NCI-H69 (cell line): ENCODE measurements around the gene BMF.

Source experiments
- DNase-seq: peaks from one replicate; lab custom pipeline; 2025; lab: John Stamatoyannopoulos, UW

BMF gene

DNA sequence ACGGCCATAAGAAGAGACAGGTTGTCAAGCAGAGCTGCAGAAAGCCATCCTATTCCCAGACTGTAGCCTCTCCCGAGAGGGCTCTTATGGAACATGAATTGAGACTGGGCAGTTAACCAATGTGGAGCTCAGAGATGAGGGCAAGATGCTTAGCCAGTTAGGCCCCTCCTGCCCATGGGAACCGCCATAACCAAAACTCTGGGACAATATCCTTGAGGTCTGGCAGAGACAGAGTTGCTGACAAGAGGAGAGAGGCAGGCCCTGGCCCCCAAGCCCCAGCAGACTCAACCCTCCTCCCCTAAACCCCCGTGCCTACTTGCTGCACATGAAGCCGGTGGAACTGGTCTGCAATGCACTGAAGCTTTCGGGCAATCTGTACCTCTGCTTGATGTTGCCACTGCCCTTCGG lies 4.8 kb downstream of the BMF start:
- DNase-seq: peak; percentile 84

DNA sequence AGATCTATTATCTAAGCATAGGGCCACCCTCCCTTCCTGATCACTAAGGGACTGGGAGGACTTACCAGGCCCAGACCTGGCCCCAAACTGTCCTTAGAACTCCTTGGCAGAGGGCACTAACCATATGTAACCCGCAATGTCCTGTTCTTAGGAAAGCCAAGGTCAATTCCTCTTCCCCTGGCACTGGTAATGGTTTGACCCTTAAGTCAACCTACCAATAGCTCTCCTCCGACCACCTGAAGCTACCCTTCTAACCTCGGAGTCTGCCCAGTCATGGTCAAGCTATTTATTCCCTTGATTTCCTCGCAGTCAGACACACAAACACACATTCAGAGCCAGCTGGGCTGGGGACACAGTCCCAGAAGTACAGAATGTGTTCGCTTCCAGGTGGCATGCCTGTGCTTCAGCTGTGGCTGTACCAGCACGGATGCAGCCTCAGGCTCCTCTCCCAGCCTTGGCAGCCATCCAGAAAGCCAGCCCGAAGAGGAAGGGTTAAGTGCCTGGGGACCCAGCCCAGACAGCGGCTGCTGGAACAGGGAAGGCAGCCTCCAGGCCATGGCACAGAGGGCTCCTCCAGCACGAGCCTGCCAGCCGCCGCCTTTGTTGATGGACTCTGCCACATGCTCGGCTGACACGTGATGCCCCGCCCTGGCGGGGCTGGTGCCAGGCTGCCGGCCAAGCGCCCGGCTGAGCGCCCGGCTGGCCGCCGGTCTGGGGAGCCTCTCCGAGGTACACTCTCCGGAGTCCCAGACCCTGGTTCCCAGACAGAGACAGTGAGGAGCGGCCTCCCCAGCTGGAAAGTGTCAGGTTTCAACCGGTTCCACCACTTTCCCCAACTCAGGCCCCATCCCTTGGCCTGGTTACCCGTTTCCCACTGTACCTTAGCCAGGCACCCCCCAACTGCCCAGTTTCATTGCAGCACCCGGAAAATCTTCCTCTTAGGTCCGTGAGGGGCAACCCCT lies 5.5 kb downstream of the BMF start:
- DNase-seq: peak; percentile 99

DNA sequence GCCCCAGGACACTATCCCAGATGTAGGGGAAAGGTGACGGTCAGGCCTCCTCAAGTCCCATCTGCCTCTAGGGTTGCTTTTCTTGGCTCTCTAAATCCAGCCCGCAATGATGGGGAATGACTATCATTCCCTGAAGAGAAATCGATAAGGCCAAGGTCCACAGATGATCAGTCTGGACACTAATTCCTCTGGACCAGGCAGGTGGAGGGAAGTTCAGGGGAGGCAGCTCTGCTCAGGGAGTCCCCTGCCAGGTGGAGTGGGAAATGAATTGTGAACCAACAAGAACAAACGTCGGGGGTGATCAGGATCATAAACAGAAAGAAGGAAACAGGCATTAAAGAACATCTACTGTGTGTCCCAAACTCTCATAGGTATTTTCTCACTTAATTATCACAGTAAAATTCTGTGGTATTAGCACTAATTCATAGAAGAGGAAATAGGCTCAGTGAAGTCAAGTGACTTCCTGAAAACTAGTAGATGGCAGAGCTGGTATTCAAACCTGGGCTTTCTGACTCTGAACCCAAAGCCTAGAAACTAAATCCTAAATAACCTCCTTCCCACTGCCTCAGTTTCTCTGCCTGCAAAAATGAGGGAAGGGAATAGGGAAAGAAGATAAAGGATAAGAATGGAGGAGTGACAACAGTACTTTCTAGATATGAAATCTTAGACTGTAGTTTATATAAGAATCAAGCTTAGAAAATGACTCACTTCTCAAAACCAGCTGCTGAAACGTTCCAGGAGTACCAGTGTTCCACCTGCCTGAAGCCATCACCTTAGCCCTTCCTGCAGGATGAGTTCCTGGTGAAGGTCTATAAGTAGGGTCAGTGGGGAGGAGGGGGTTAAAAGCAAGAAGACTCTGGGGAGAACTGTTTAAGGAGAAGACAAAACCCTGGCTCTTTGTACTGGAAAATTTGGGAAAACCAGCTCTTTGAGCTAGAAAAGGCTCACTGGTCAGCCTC lies 7.5 kb downstream of the BMF start:
- DNase-seq: no peak

DNA sequence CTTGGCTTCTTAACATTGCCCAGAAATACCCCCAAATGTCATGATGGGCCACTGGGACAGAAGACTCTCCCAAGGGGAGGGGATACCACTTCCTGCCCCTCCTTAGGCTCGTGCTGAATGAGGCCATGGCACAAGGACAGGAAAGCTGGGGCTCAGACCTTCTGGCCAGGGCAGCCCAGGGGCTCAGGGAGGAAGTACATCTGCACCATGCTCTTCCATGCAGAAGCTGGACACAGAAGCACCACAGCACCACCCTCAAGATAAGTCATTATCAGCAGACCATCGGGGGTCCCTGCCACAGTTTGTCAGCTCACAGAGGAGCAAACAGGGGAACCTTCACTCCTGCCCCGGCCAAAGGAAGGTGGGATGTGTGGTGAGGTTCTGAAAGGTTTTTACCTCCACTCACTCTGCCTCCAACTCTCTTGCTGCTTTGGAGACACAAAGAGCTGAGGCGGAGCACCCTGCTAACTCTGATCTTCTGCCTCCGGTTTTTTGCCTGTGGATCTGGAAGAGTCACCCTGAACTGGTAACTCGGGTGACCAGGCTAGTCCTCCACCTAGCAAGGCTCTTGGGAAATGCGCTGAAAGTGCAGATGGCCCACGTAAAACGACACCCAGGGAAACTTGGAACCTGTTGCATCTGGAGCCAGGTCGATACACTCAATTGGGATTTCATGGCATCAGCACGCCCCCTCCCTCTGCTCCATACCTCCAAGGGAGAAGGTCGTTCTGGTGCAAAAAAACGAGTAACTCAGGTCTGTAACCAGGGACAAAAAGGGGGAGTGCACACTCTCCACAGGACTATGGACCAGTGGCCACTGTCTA lies 8.3 kb downstream of the BMF start:
- peak; percentile 65 for DNase-seq

DNA sequence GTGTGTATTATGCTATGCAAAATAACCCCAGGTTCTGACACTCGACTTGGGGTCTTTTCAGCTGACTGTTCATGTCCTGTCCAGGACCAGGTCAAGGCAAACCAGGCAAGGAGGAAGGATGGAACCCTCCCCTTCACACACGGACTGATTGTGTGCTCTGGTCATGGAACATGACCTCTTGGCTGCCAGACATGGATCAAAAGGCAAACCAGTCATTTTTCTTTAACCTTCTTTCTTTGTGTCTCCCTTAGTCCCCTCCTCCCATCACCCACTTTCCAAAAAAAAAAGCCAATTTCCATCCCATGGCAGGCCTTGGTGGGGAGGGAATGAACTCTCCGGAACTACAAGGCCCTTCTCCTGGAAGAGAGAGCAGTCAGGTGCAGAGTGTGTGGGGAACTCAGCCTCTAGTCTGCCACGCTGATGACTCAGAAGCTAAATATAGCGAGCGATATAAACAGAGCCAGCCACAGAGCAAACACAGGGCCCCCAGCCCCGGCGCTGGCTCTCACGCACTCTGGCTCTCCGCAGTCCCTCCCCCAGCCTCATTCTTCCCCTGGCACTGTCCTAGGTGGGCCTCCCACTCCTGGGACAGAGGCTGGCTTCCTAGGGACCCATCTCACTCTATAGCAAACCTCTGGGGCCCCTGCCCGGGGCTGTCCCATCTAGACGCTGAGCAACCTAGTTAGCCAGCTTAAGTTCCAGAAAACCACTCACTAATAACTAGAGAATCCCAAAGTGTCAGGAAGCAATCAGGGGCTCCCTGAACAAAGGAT lies 10.0 kb downstream of the BMF start:
- DNase-seq: peak; percentile 94

DNA sequence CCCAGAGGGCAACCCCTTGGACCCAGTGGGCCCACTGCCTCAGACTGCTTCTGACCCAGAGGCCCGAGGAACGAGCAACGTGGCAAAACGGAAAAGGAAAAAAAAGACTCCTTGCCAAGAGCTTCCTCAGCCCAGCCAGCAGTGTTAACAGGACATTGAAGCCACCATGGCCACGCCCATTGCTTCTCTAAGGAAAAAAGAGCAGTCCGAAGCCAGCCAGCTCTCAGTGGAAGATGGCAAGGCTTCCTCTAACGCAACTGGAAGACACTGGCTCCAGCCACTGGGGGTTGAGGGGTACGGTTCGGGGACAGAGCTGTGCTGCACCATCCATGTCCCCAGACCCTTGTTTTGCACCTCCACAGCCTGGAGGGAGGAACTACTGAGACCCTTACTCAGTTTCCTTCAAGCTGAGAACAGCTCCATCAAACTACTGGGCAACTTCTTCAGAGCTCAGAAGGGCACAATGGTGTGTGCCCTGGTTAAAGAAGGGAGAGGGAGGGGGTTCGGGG lies 10.7 kb downstream of the BMF start:
- DNase-seq: peak; percentile 42

DNA sequence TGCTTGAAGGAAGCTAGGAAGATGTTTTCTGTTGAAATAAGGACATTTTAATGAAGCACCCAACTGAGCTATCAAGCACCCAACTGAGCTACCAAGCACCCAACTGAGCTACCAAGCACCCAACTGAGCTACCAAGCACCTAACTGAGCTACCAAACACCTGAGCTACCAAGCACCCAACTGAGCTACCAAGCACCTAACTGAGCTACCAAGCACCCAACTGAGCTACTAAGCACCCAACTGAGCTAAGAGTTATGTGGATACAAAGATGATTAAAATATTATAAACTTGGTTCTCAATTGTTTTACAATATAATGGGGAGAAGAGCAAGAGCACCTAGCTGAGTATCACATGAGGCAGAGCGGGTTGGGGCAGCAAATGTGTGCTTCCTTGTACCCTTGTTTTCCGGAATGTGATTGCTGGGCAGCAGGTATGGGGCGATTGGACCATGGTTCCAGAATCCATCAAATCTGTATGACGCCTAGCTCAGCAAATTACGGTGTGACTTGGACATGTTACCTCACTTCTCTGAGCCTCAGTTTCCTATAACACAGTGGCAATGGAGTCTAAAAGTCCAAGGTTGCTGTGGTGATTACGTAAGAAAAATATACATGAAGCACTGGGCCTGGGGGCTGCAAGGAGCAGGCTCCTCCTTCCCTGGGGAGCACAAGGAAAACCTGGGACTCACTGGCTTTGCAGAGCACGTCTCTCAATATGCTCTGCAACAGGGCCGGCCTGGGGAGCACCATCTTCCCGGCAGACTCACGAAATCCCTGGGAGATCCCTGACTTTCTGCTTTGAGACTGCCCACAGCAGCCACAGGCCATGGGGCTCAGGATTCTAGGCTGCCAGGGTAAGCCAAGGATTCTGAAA lies 11.3 kb downstream of the BMF start:
- DNase-seq: no peak

DNA sequence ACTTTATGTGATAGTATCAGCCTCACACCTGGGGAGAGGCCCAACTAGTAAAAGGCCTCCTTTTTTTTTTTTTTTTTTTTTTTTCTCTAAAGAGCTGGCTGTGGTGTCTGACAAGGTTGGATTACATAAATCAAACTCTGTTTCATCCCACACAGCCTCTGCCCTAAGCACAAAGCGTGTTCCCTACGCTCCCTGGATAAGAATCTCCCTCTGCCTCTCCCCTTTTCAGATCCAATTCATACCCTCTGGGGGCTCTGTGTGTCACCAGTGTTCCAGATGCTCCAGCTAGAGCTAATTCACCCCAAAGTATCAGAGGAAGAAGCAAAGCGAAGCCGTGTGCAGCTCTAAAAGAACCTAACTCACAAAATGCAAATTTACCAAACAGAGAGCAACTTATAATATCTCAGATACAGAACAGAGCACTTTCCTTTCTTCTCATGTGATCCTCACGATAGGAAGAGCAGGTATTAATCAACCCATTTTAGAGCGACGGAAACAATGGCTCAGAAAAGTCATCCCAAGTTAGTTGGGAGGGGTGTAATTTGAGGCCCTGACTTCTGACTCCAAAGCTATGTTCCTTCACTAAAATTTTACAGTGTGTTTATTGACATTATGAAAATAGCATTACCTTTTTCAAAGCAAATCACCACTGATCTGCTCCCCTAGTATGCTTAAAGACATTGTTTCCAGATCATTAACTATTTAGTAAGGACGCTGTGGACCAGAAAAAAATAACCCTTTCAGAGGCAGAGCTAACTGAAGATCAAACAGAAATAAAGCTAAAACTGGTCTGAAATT lies 12.4 kb downstream of the BMF start:
- DNase-seq: peak; percentile 83

DNA sequence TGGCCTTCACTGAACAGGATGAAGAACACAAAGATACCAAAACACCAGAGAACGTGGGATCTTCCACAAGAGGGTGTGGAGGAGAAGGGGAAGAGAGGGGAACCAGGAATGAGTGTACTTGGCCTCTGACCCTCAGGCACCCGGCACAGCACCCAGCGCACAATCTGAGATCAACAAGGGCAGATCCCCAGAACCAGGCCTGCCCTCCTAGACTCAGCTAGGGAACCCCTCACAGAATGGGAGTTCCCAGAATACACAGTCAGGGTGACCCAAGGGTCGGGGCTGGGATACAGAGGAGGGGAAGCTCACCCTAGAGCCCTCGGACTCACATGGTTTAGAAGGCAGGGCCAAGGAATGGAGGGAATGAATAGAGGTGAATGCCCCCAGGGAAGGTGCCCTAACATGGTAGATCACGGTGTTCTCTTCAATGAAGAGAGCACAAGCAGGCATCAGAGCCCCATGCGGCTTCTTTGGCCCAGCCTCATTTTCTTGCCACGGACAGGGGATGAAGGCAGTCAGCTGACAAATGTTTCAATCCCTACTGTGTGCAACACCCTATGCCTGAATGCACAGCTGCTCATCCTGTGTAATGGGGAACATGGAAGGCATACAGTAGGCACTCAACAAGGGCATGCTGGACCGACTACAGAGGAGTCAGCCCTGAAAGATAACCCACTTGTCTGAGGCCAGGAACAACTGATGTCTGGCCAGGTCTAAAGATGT lies 13.1 kb downstream of the BMF start:
- DNase-seq: no peak

DNA sequence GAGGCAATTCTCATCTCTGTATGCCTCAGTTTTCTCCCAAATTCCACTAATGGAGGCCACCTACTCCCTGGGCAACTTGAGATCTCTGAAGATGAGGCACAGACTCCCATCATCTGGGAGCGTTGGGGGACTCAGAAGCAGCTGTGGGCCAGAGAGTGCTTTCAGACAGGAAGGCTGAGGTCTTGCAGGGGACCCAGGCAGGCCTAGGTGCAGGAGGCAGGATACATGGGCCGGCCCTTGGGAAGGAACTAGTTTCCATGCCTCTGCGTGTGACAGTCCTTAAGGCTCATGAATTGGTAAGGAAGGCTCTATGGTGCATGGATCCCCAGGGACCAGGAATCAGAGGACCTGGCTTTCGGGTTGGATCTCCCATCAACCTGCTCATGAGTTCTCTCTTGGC lies 14.5 kb downstream of the BMF start:
- DNase-seq: no peak

DNA sequence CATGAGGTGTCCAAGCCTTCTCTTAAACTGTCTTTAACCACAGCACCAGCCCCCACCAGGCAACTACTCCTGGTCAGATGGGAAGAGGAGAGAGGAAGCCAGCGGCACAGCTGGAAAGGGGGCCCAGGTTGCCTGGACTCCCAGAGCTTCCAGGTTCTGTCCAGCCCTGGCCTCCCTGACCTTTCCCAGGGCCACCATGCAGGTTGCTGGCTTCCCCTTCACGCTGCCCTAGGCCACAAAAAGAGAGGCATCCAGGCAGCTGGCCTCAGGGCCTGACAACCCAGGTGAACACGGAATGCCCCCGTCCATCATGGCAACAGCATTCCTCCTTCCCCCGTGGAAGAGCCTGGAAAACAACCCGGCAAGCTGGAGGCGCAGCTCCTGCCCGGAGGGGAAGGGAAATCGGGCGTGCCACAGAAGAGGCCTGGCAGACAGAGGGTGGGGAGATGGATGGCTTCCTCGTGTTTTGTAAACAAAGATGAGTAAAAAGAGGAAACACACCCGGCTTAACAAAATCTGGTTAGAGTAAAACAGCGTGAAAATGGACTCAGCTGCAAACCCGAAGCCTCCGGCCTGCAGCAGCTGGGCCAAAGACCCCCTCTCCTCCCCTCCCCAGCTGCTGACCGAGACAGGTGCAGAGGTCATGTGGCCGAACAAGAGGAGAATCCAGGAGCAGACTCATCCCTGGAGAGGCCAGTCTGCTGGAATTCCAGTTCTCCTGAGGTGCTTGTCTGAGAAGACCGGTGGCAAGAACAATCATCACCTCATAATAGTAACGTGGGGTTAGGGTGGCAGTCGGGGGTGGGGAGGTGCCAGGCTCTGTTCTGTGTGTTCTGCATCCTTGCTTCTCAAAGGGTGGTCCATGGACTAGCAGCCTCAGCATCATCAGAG lies 15.5 kb downstream of the BMF start:
- peak; percentile 90 for DNase-seq

DNA sequence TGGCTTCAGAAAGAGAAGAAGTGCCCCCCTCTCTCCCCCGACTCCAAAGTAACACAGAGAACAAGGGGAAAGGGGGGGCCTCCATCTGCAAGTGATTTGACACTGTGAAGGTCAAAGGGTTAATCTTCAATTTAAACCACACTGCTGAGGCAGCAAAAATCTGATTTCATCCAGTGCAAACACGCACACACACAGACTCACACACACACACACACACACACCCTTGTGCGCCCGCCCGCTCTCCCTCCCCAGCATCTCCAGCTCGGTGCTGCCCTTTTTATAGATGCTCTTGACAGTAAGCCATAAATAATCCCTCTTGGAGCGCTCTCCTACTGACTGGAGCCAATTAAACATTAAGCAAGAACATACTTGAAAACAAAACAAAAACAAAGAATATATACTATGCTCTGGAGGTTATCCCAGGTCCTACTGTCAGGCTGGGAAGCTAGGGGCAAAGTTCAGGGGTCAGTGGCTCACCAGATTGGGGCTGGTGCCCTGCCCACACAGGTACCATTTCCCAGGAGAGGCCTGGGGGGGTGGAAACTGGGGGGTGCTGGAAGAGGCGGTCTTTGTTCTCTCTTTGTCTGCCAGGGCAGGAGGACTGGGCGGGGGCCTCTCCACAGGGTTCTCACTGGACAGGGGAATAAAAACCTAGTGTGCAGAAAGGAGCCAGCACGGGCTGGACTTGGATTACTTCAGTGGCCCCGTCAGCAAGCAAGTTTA lies 16.3 kb downstream of the BMF start:
- DNase-seq: peak; percentile 93

DNA sequence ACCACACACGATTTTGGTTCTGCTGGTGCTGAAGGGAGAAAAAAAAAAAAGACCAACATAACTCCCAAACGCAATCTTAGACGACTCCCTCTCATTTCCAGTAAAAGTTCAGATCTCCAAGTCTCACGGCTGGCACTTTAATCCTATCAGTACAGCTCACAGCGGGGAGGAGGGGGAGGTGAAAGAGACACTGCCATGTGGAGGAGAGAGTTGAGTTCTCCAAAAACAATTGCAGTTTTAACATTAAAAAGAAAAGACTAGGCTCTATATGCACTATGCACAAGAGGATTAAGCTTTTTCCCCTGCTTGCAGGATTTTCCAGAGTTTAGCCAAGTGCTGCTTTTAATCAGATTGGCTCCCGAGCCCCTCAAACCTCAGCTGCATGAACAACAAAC lies 16.8 kb downstream of the BMF start:
- DNase-seq: peak; percentile 59

DNA sequence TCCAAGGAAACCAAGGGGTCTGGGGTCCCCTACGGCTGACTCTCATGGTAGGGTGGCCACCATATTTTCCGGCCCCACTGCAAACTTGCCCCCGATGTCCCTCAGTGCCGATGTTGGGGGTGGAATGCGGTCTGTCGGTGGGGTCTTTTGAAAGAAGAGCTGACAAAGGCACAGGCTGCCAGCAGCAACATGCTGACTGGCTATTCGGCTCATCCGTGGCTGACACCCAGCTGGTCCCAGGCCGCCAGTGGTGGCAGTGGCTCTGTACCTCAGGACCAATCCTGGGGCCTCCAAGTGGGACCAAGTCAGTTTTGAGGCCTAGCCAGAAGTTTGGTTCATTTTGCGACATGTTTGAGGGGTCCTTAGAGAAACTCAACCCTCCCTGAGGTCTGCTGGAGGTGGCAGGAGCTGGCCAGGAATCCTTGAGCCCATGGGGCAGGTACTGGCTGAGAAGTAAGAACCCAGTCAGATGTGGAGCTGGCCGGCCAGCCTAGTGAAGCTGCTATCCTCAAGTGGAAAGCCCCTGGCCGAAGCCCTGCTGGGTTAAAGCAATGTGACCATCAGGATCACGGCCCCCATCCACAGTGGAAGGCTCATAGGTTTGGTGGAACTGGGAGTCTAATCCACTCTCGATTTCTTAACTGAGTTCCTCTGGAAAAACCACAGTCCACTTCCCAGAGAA lies 17.8 kb downstream of the BMF start:
- no peak for DNase-seq

DNA sequence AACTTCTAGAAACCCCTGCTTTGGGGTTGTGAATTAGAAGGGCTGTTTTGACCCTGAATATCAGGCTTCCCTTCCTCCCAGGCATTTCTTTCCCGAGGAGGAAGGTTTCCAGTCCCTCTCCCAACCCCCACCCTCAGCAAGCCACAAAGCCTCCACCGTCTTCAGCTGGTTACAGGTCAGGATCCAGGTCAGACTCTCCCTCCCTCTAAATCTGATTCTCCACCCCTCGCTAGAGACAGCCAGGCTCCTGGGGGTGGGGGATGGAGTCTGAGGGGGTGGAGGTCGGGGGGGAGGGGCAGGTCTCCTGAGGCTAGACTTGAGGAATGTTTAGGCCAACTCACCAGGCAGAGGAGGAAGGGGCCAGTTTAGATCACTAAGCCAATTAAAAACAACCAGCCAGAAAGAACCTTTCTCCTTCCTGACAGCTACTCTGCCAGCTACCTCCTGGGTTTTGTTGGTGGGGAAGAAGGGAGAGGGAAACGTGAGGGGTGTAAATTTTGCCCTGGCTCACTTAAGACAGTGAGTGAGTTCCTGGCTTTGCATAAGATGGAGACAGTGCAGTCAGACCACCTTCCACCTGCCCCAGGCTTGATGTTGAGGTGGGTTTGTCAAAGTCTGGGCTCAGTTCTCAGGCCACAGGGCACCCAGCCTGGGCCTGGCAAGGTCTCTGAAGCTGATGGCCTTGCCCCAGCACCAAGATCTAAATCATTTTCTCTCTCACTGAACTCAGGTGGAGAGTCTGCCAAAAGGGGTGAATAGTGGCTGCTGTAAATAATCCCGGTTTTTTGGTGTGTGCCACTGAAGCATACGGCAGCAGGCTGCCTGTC lies 19.5 kb downstream of the BMF start:
- DNase-seq: no peak
